Stomach (tissue), 9 donors: ENCODE results near the gene ATP6V0A4. TPM values are rescaled to one million over a fixed set of nuclear protein-coding genes. Genes with fewer than 3 reads are reported as not detected.
"Not testable (repeated sequence)": the region's sequence is repeated elsewhere in the genome, so short reads cannot be mapped to it uniquely, and the experiment has no call there.

Experiments used
- DNase-seq, 2 donors: peaks; one replicate each; pipeline versions ENCODE4 v3.0.0 to v3.0.0-alpha.2; 2013 to 2019
- H3K27ac ChIP-seq, 5 donors: fragments of 200-600 bp in 4 of 5; sonication (generic) in 4 of 5; one replicate each; pipeline ENCODE4 v1.5.1; 2013 to 2019; ENCODE audit warnings: mild to moderate bottlenecking in 1 of 5, moderate library complexity in 1 of 5
- H3K27me3 ChIP-seq, 3 donors: fragments of 200-600 bp; sonication (generic); one replicate each; pipeline ENCODE4 v1.5.1; 2017 to 2019; ENCODE audit warnings: mixed run types in 1 of 3
- H3K36me3 ChIP-seq, 4 donors: fragments of 200-600 bp; sonication (generic); 1 replicate in 3 of 4; 2 replicates in 1 of 4; pipeline ENCODE4 v1.5.1; 2016 to 2019
- H3K4me1 ChIP-seq, 4 donors: fragments of 200-600 bp; sonication (generic); one replicate each; pipeline ENCODE4 v1.5.1; 2016 to 2019
- H3K4me3 ChIP-seq, 4 donors: fragments of 200-600 bp; sonication (generic) in 3 of 4; one replicate each; pipeline ENCODE4 v1.5.1; 2016 to 2019; ENCODE audit warnings: mild to moderate bottlenecking in 1 of 4
- H3K9me3 ChIP-seq, 4 donors: fragments of 200-600 bp; sonication (generic); one replicate each; pipeline ENCODE4 v1.5.1; 2016 to 2019
- CTCF ChIP-seq, 7 experiments: fragments of 450-650 bp in 4 of 7; fragments of 200-600 bp in 3 of 7; sonication (generic) in 3 of 7; IDR thresholded peaks; one replicate each; pipeline ENCODE4 v1.5.1; 2016 to 2019; ENCODE audit warnings: antibody characterized with exemption in 7 of 7, control low read depth in 2 of 7, mild to moderate bottlenecking in 1 of 7
- EP300 ChIP-seq: sonication (generic); formaldehyde crosslinking; IDR thresholded peaks from one replicate; pipeline ENCODE4 v1.6.1; 2017; ENCODE audit warnings: antibody characterized with exemption
- POLR2A ChIP-seq, 4 donors: fragments of 450-650 bp; IDR thresholded peaks; one replicate each; pipeline ENCODE4 v1.6.1; 2016; ENCODE audit warnings: antibody characterized with exemption in 4 of 4, control low read depth in 2 of 4, mild to moderate bottlenecking in 1 of 4, moderate library complexity in 1 of 4
- POLR2AphosphoS5 ChIP-seq, 3 donors: sonication (generic); formaldehyde crosslinking; IDR thresholded peaks; one replicate each; pipeline ENCODE4 v1.6.1; 2016; ENCODE audit warnings: antibody characterized with exemption in 3 of 3
- WGBS, 5 donors: extraction: QIAGEN DNeasy Blood & Tissue Kit in 3 of 5; methylation state at CpG; one replicate each; pipeline versions ENCODE4 v1.1.5 to v1.1.7; 2013 to 2018; 5-methylcytosine and 5-hydroxymethylcytosine counted together
- intact Hi-C: fragments of 100-400 bp; cut with DNase I; formaldehyde crosslinking; loops from one replicate; pipeline ENCODE4 v1.15.1; 2023; ENCODE audit warnings: low total_unique reads
- polyA plus RNA-seq, 3 donors: library from polyadenylated mRNA; stranded (reverse); fragments of 200-250 nt; gene quantifications; one replicate each; pipeline ENCODE4 v1.2.3, GENCODE V29; 2013
- total RNA-seq, 5 donors: library from RNA; depleted of rRNA; stranded (reverse); fragments of >200 nt; gene quantifications; one replicate each; pipeline versions ENCODE4 v1.1.0 to v1.2.3, GENCODE V29; 2014 to 2016
- donor health status: healthy with polysubstance abuse.
- donor health status: Bipolar disorder and iron deficiency.
- donor health status: healthy.

ATP6V0A4 gene
- total and polyA plus RNA-seq, 8 donors: 1.0 TPM; not detected in 7

GRCh38 chr7:138798836-138799235 is 840 bp upstream of the ATP6V0A4 start:
- peaks cover 0 to 15% (median 0%) of the 10 kb centered on the region in 3 donors for H3K27me3 ChIP-seq
- H3K9me3 ChIP-seq: no peaks in the 10 kb centered on the region
- WGBS, 5 donors: 62 to 72% (median 68%) methylated on average over 5 of the region's 5 CpGs
- no peak overlapping the region for H3K4me3 ChIP-seq
- intact Hi-C loops: no loop called here
- H3K36me3 ChIP-seq: no peaks in the 10 kb centered on the region
- no peak overlapping the region for H3K27ac ChIP-seq
- no peaks in the 10 kb centered on the region for H3K4me1 ChIP-seq
- TF ChIP-seq EP300 (no peak), POLR2AphosphoS5 (IDR thresholded peaks at IDR 0.05) (no peak), POLR2A (IDR thresholded peaks at IDR 0.05) (no peak), CTCF (IDR thresholded peaks at IDR 0.05) (no peak)
- DNase-seq: no peak

- WGBS, 5 donors: 66 to 94% (median 81%) methylated on average over 4 of the region's 4 CpGs
- H3K4me3 ChIP-seq, H3K4me1 ChIP-seq, DNase-seq, H3K9me3 ChIP-seq, H3K27ac ChIP-seq, H3K36me3 ChIP-seq, intact Hi-C loops: not testable (repeated sequence)
- H3K27me3 ChIP-seq: peaks cover 0 to 15% (median 0%) of the 10 kb centered on the region in 3 donors
Measured at GRCh38 chr7:138797046-138797445, 950 bp downstream of the ATP6V0A4 start.

- intact Hi-C loops: no loop called here
- H3K9me3 ChIP-seq: no peaks in the 10 kb centered on the region
- WGBS, 5 donors: 74 to 91% (median 87%) methylated on average over 9 of the region's 9 CpGs
- TF ChIP-seq POLR2A (IDR thresholded peaks at IDR 0.05) (no peak), EP300 (no peak), CTCF (IDR thresholded peaks at IDR 0.05) (no peak), POLR2AphosphoS5 (IDR thresholded peaks at IDR 0.05) (no peak)
- no peak for DNase-seq
- H3K27me3 ChIP-seq: peaks cover 0 to 15% (median 0%) of the 10 kb centered on the region in 3 donors
- H3K27ac ChIP-seq: no peak overlapping the region
- no peaks in the 10 kb centered on the region for H3K36me3 ChIP-seq
- H3K4me1 ChIP-seq: no peaks in the 10 kb centered on the region
- no peak overlapping the region for H3K4me3 ChIP-seq
Measured at GRCh38 chr7:138796038-138796615, 1.9 kb downstream of the ATP6V0A4 start.

GRCh38 chr7:138785587-138786437 is 12.2 kb downstream of the ATP6V0A4 start:
- no peak overlapping the region for H3K27ac ChIP-seq
- H3K4me3 ChIP-seq: no peak overlapping the region
- peaks cover 0 to 9% (median 0%) of the 10 kb centered on the region in 4 donors for H3K9me3 ChIP-seq
- intact Hi-C loops: no loop called here
- no peaks in the 10 kb centered on the region for H3K27me3 ChIP-seq
- DNase-seq: no peak
- 48 to 58% (median 54%) methylated on average over 10 of the region's 10 CpGs for WGBS, 5 donors
- H3K36me3 ChIP-seq: no peaks in the 10 kb centered on the region
- H3K4me1 ChIP-seq: no peaks in the 10 kb centered on the region
- no peak for TF ChIP-seq POLR2AphosphoS5 (IDR thresholded peaks at IDR 0.05)

GRCh38 chr7:138784692-138785091 is 13.3 kb downstream of the ATP6V0A4 start:
- WGBS, 5 donors: 46 to 74% (median 59%) methylated on average over 4 of the region's 4 CpGs
- no peak for DNase-seq
- Histone ChIP-seq H3K4me1 (no peaks in the 10 kb centered on the region), H3K27ac (no peak overlapping the region), H3K36me3 (no peaks in the 10 kb centered on the region), H3K27me3 (no peaks in the 10 kb centered on the region), H3K4me3 (no peak overlapping the region), H3K9me3 (peaks cover 0 to 9% (median 0%) of the 10 kb centered on the region in 4 donors)
- no peak for TF ChIP-seq EP300
- TF ChIP-seq POLR2AphosphoS5 (IDR thresholded peaks at IDR 0.05): no peak
- no peak for TF ChIP-seq POLR2A (IDR thresholded peaks at IDR 0.05)
- TF ChIP-seq CTCF (IDR thresholded peaks at IDR 0.05): no peak
- intact Hi-C loops: no loop called here
